HT1080 (cell line): ENCODE results near the gene POLD2. TPM values are rescaled to one million over a fixed set of nuclear protein-coding genes. Genes with fewer than 3 reads are reported as not detected.
"Not testable (repeated sequence)": the region's sequence is repeated elsewhere in the genome, so short reads cannot be mapped to it uniquely, and the experiment has no call there.

Experiments used
- DNase-seq: peaks from one replicate; pipeline ENCODE4 v3.0.0-alpha.2; 2015; ENCODE audit warnings: low read depth
- polyA plus RNA-seq, 2 experiments: library from polyadenylated mRNA; depleted of rRNA; stranded (reverse); fragments of >200 nt; gene quantifications; 2 replicates each; pipeline ENCODE4 v1.2.3, GENCODE V29; 2015
- total RNA-seq: library from RNA; depleted of rRNA; stranded (reverse); fragments of >200 nt; shearing (Covaris generic); gene quantifications from 2 replicates; pipeline ENCODE4 v1.2.3, GENCODE V29; 2014; rRNA removed

POLD2 gene
- 163 and 192 TPM in 2 replicates for total RNA-seq
- 141 and 165 TPM in 2 replicates for polyA plus RNA-seq (2015; cell fraction: cytosol; rRNA removed)
- 120 and 134 TPM in 2 replicates for polyA plus RNA-seq (2015; cell fraction: nucleus; rRNA removed)

DNA sequence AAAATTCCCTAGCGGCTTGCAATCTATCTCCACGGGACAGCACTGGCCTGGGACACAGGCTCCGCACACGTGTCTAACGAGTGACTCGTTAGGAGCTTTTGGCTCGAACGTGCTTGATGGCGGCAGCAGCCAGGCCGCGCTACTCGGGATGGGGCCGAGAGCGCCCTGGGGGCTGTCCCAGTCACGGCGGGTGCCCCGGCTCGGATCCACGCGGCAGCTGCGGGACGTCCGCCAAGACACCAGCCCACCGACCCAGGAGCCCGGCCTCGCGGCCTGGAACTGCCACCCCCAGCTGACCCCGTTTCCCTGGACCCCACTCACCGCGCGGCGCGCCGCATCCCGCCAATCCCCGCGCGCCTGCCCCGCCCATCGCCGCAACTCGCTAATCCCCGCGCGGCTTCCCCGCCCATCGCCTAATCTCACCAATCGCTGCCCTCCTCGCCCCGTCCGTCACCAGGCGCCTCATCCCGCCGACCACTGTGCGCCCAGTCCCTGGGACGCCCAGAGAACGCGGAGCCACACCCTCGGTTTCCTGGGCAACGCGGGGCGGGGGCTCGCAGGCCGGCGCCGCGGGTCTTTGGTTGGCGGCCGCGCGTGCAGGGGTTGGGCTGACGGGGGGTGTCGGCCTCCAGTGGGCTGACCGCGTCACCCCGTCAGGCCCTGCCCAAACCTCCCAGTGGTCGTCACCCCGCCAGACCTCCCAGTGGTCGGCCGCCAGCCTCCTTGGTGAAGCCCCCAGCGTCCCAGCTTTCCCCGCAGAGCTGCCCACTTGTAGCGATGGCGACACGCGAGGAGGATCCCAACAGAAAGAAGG, at the start of gene POLD2:
TSS of gene POLD2 (minus strand) at position 359 of the 814 bp plus-strand sequence. CDS start 1,495 bp downstream, outside the sequence.
- DNase-seq: peak; percentile 95

DNA sequence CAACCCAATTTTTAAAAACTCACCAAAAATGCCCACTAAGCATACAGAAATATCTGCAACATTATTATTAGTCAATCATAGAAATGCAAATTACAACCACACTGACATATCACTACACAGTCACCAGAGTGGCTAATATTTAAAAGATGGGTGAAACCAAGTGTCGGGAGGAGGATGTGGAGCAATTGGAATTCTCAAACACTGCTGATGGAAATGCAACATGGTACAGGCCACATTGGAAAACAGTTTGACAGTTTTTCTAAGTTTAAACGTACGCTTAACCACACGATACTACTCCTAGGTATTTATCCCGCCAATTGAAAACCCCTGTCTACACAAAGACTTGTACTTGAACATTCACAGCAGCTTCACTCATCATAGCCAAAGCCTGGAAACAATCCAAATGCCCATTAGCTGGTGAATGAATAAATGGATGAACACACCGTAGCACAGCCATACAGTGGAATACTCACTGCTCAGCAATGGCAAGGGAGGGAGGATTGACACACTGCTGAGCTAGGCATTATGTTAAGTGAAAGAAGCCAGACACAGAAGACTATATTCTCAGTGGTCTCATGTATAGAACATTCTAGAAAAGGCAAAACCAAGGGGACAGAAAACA, 49.6 kb upstream of the POLD2 start:
- no peak for DNase-seq

DNA sequence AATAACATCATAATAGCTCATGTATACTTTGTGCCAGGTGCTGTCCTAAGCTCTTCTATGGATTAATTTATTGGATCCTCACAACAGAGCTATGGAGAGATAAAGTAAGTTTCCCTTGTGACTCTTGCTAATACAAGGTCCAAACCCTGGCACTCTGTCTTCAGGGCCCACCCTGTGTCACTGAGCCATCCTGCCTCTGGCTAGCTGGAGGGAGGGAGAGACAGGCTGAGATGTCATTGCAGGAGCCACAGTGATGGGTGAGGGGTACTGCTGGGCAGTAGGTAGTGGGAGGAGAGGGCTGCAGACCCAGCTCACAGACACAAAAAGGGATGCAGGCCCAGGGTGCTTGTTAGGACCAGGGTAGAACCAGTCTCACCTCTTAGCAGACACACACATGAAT, 49.0 kb upstream of the POLD2 start:
- DNase-seq: no peak

DNA sequence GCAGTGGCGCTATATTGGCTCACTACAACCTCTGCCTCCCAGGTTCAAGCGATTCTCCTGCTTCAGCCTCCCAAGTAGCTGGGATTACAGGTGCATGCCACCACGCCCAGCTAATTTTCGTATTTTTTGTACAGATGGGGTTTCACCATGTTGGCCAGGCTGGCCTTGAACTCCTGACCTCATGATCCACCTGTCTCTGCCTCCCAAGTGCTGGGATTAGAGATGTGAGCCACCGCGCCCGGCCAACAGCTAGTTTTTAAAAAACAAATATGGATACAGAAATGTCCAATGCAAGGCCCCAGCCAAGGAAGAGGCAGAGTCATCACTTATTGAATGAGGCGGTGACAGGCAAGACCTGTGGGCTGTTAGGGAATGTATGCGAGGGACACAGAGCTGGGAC, 48.6 kb upstream of the POLD2 start:
- DNase-seq: not testable (repeated sequence)

DNA sequence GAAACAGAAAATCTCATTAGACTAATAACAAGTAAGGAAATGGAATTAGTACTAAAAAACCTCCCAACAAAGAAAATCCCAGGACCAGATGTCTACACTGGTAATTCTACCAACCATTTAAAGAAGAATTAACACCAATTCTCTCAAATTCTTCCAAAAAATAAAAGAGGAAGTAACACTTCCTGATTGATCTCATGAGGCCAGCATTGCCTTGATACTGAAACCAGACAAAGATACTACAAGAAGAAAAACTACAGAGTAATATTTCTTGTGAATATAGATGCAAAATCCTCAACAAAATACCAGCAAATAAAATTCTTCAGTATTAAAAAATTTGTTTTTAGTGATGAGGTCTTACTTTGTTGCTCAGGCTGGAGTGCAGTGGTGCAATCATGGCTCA, 44.6 kb upstream of the POLD2 start:
- no peak for DNase-seq

DNA sequence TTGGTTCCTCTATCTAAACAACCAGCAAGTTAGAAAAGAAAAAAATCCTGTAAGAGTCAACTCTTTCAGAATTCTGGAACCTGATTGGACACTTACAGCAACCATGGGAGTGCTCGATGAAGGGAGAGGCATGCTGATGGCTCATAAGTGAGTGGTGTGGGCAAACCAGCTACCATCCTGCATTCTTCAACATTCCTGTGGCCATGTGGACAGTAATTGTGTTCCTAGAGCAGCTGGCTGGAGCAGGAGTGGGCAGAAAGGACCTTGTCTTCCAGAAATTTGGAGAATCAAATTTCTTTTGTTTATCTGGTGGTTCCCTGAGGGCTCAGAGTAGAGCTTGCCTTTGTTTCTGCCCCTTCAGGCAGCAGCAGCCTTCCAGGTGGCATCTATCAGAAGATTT, 40.2 kb upstream of the POLD2 start:
- peak; percentile 90 for DNase-seq

DNA sequence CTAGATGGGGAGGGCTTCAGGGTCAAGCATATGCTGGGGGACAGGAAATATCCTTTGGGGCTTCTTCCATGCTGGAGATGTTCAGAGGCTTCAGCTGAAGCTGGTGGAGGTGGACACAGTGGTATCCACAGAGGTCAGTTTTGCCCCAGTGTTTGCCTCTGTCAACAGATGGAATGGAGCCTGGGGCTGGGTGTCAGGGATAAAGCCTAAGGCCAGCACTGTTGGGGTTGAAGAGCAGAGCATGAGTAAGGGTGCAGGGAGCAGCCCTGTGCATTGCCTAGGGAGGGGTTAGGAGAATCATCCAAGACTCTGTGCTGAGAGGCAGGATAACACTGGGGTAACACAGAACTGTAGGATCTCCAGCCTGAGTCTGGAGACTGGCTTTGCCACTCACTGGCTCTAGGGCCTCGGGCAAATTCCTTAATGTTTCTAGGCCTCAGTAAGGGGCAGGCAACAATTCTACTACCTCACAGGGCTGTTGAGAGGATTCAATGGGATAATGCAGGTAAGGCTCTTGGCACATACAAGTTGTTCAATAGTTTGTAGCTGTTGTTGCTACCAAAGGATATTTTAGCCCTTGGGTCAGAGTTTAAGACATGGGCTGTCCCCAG, 39.5 kb upstream of the POLD2 start:
- DNase-seq: no peak

DNA sequence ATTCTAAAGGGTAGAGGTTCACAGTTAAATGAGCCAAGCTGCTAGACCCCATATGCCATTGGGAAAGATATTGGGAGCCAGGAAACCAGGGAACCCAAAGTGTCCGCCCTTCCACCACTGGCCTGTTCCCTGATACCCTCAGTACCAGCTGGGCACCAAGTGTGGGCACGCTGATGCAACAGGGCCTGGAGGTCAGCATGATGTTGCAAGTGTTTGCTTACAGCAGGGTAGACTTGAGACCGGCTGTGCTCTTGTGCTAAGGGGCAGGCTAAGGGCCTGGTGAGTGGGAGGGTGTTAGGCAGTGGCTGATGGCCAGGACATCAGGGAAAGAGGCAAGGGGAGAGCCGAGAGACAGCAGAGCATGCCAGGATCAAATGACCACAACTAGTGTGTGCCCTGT, 38.8 kb upstream of the POLD2 start:
- no peak for DNase-seq

DNA sequence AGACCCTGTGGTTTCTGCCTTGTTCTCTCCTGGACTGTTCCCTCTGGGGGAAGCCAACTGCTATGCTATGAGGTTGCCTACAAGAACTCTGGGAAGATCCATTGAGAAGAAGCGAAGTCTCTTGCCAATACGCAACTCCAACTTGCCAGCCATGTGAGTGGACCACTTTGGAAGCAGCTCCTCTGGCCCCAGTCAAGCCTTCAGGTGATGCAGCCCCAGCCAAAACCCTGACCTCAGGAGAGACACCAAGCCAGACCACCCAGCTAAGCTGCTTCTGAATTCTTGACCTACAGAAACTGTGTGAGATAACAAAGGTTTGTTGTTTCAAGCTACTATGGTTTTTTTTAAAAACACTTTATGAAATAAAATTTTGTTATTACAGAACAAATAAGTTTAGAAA, 38.0 kb upstream of the POLD2 start:
- no peak for DNase-seq

DNA sequence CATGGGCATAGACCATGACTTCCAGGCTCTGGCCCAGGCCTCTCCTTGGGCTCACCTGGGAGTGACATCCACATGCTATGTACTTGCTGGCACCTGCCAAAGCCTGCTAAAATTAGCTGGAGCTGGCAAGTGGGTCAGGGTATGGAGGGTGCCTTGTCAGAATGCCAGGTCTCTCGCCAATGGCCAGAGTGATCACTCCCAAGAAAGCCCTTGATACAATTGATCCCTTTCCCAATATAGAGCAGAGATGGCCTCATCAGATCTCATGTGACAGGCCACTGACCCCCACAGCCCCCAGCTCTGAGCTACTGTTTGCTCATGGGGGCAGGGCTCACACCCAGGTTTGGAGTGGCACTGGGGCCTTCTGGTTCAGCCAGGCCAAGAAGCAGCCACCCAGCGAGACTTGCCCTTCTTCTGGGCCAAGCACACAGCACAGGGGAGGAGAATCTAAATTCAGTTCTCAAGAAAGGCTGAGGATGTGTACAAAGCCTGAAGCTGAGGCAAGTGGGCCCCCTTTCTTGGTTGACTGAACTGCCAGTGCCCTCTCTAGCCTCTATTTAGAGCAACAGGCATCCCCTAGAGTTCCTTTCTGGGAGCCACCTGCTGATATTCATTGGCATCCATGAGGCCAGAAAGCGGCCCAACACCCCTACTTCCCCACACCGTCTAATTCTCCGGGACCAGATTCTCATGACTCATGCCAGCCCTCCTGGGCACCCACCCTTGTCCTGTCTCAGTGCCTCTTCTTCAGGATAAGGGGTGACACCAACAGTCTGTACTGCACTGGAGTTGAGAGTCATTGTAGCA, 36.7 kb upstream of the POLD2 start:
- no peak for DNase-seq

DNA sequence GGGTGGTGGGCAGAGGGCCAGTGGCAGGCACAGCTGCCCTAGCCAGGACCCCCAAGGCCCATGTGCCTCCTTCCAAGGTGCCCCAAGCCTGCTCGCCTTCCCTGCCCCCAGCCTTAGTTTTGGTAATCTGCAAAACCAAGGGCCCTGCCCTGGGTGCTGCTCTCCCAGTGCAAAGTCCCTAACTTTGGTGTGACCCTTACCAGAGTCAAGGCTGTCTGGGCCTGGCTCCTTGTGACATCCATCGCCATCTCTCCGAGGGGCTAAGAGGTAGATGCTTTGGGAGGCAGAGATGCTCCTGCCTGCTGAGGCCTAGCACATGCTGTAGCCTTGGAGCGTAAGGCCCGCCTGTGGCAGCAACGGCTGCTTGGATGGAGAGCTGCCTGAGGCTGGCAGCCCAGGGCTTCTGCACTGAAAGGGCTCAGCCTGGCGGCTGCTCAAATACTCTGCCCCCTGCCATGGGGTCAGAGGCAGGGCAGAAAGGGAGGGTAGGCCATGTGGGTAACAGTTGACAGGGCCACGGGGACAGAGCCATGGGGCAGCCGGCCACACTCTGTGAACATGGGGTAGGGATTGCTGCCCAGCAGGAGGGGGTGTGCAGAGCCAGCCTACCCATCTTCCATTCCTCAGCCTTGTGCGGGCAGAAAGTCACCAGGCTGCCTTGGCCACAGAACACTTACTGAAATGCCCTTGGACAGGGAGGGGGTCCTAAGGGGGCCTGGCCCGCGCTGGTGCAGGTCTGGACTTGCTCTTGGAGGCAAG, 35.7 kb upstream of the POLD2 start:
- DNase-seq: no peak

DNA sequence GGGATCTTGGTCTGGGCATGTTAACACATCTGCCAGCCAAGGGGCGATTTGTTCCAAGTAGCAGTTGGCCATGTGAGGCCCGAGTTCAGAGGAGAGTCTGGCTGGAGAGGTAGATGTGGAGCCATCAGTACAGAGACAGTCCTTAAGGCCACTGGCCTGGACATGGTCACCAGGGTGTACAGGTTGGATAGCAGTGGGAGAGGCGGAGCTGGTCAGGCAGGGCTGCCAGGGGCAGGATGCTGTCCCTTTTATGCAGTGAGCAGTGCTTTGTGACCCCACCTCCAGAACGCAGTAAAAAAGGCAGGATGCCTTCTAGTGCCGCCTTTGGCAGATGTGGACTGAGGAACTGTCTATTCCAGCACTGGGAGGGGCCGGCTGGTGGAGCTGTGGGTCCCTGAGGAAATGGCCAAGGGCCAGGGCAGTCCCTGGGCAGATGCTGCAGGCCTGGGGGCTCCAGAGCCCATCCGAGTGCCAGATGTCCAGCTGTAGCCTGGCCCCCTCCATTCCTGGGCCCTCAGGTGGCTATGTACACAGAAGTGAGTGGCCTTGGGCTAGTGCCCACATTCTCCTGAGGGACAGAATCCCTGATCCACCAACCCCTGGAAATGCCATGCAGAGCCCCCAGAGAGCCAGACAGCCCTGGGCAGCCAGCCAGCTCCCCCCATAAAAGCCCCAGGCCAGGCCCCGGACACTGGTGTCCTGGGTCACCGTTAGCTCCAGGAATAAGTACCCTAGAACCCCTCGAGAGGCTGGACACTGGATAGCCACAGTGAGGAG, 34.9 kb upstream of the POLD2 start:
- no peak for DNase-seq

DNA sequence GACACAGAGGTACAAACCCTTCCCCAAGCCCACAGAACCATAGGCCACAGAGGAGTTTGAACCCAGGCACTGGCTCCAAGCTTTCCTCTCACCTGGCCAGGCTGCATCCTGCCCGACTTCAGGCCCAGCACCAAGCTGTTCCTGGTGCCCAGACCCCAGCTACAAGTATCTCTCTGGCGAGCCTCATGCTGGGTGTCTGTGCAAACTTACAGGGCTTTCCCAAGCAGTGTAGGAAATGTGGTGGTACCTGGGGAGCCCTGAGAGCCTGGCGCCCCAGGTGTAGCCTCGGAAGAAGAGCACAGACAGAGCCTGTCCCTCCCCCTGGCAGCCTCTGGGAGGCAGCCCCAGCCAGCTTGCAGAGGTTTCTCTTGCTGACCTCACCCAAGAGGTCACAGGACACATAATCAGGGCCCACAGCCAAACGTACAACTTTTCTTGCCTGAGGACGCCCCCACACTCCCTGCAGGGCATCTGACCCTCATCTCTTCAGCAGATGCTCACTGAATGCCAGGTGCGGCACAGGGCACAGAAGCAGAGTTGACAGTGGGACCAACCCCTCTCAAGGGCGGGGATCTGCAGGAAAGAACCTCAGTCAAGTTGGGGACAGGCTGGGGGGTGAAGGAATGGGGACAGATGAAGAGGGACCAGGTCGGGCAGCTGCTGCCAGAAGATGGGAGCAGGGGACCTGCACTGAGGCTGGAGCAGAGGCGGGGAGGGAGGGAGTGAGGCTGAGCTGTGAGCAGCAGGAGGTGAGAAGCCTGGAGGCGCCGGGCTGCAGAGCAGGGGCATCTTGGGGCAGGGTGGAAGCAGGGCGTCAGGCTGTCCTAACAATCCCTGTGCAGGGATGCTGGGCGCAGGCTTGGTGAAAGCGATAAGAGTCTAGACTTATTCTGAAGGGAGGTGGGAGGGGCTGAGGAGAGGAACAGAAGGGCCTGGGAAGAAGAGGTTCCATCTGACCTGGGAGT, 34.0 kb upstream of the POLD2 start:
- DNase-seq: no peak

DNA sequence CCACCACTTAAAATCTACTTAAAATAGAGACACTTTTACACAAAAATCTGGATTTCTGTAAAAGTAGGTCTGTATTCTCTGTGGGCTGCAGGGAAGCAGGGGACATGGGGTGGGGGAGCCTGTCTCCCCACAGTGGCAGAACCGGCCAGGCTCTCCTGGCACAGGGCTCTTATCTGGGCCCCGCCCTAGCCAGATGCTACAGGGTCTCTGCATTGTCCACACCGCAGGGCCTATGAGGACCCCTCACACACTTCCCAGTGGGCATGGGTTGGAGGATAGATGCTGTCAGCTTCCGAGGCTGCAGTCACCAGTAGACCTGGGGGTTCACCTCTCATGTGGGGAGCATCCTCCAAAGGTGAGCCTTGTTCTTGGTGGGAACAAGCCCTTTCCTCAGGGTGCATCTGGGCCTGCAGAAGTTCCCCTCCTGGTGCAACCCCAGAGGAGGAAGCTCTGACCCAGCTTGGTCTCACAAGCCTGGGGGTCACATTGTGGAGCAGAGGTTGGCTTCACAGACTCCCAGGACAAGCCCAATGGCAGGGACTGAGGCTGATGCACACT, 33.2 kb upstream of the POLD2 start:
- DNase-seq: no peak

DNA sequence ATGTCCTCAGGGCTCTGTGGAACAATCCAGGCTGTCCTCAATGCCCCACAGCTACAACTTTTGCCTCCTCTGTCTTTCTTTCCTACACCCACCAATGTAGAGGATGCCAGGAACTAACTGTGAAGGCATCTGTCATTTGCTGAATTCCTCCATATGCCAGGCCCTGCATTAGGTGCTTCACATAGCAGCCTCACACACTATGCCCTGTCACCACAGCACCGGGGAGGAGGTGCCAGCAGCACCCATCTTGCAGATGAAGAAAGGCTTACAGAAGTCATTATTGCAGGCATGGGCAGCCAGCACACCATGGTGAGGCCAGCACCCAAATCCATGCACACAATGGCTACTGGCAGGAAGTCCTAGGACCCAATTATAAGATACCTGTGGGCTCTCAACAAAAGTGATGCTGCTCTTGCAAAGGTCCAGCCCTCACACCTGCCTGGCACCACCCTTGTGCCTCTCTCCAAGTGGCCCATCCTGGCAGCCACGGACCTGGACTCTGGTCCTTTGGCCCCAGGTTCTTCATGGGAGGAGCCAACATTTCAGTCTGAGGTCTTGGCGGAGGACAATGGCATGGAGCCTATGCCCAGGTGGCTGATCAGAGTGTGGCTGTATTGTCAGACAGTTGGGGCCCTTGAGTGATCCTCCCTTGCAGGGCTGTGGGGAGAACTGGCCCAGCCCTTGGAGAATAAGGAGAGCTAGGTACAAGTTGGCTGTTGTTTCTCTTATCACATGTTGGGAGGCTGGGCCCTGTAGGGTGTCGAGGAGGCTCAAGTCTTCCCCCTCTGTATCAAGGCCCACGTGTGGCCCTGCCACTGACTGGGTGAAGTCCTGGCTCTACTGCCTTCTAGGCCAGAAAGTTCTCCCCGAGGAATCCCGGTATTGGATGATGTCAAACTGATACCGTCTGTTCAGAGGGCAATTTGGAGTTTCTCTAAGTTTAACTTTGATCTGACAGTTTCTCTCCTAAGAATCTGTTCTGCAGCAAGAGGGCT, 32.1 kb upstream of the POLD2 start:
- no peak for DNase-seq

DNA sequence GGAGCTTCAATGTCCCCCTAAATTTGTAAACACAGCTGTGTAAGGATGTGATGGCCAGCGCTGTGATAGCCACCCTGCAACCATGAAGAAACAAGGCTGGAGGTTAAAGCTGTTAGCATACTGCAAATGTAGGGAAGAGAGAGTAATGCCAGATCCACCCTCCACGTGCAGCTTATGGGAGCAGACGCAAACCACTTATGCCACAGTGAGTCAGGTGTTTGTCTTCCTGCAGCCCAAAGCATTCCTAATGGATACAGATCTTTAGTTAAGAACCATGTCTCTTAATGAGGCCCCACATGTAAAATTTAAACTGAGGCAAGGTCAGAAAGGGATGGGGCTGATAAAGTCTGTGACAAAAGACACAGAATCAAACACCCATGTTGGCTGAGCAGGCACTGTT, 31.4 kb upstream of the POLD2 start:
- peak; percentile 55 for DNase-seq

DNA sequence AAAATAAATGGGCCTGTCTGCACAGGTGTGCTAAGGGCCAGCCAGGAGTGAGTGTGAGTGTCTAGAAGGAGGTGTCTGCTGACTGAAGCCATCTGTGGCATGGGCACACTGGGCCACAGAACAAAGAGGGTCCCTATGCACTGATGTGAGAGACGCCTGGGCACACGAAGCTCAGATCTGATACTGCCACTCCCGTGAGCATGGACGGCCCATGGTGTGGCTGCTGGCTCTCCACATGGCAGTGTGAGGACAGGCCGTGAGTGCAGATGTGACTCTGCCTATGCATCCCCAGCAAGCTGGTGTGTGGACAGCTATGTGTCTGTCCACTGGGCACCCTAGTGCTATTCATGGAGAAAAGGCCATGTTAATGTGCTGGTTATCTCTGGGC, 30.6 kb upstream of the POLD2 start:
- DNase-seq: no peak
